Esophagus squamous epithelium (tissue), 5 donors: ENCODE measurements around the gene CMTM7. TPM values are rescaled to one million over a fixed set of nuclear protein-coding genes. Genes with fewer than 3 reads are reported as not detected.

Experiments
- DNase-seq: peaks from one replicate; lab custom pipeline; 2025; lab: John Stamatoyannopoulos, UW
- H3K27ac ChIP-seq, 4 donors: fragments of 200-600 bp; sonication (generic); one replicate each; pipeline ENCODE4 v1.5.1; 2016 to 2019; ENCODE audit warnings: mild to moderate bottlenecking in 1 of 4
- H3K27me3 ChIP-seq, 4 donors: fragments of 200-600 bp; sonication (generic); 1 replicate in 3 of 4; 2 replicates in 1 of 4; pipeline versions ENCODE4 v1.5.1 to v1.6.0; 2017 to 2021; ENCODE audit warnings: antibody characterized with exemption in 1 of 4
- H3K36me3 ChIP-seq, 3 donors: fragments of 200-600 bp; sonication (generic); one replicate each; pipeline ENCODE4 v1.5.1; 2016 to 2019
- H3K4me1 ChIP-seq, 3 donors: fragments of 200-600 bp; sonication (generic); one replicate each; pipeline ENCODE4 v1.5.1; 2017 to 2019
- H3K4me3 ChIP-seq, 4 donors: fragments of 200-600 bp; sonication (generic); 1 replicate in 3 of 4; 2 replicates in 1 of 4; pipeline ENCODE4 v1.5.1; 2016 to 2019; ENCODE audit warnings: mild to moderate bottlenecking in 2 of 4, moderate library complexity in 1 of 4
- H3K9me3 ChIP-seq, 3 donors: fragments of 200-600 bp; sonication (generic); one replicate each; pipeline ENCODE4 v1.5.1; 2016 to 2019
- CTCF ChIP-seq, 6 experiments: fragments of 450-650 bp in 4 of 6; fragments of 200-600 bp in 2 of 6; sonication (generic) in 2 of 6; IDR thresholded peaks; one replicate each; pipeline ENCODE4 v1.5.1; 2016 to 2019; ENCODE audit warnings: antibody characterized with exemption in 6 of 6, mild to moderate bottlenecking in 4 of 6, moderate library complexity in 4 of 6
- POLR2A ChIP-seq, 4 donors: fragments of 450-650 bp; IDR thresholded peaks; one replicate each; pipeline ENCODE4 v1.6.1; 2017; ENCODE audit warnings: antibody characterized with exemption in 4 of 4, mild to moderate bottlenecking in 4 of 4, moderate library complexity in 3 of 4
- WGBS, 2 donors: methylation state at CpG; one replicate each; pipeline ENCODE4 v1.1.5; 2018; 5-methylcytosine and 5-hydroxymethylcytosine counted together
- intact Hi-C: fragments of 100-400 bp; cut with DNase I; formaldehyde crosslinking; loops from one replicate; pipeline ENCODE4 v1.15.0; 2022
- total RNA-seq, 4 donors: library from RNA; depleted of rRNA; stranded (reverse); fragments of >200 nt; gene quantifications; one replicate each; pipeline ENCODE4 v1.1.0, GENCODE V29; 2016
- donor health status: DM: yes; HTN: yes; CAD: no.

Gene CMTM7
- total RNA-seq, 4 donors from 2014 or later: 0.35 to 6.7 (median 3.0) TPM; not detected in 1

- H3K9me3 ChIP-seq: no peaks in the 10 kb centered on the region
- H3K27me3 ChIP-seq: no peaks in the 10 kb centered on the region
- intact Hi-C loops: no loop called here
- peaks cover 0 to 16% (median 0%) of the 10 kb centered on the region in 3 donors for H3K36me3 ChIP-seq
- WGBS, 2 donors: 68 to 84% methylated on average over 3 of the region's 3 CpGs
- no peak overlapping the region for H3K27ac ChIP-seq
- DNase-seq: no peak
- peaks cover 0 to 38% (median 15%) of the 10 kb centered on the region in 3 donors for H3K4me1 ChIP-seq
- no peak for TF ChIP-seq CTCF (IDR thresholded peaks at IDR 0.05)
- TF ChIP-seq POLR2A (IDR thresholded peaks at IDR 0.05): no peak
- no peak overlapping the region for H3K4me3 ChIP-seq
Measured at GRCh38 chr3:32492684-32493436, 101.2 kb downstream of the CMTM7 start.

- peaks cover 0 to 38% (median 15%) of the 10 kb centered on the region in 3 donors for H3K4me1 ChIP-seq
- intact Hi-C loops: no loop called here
- H3K9me3 ChIP-seq: no peaks in the 10 kb centered on the region
- H3K27ac ChIP-seq: no peak overlapping the region
- 60 to 68% methylated on average over 3 of the region's 3 CpGs for WGBS, 2 donors
- DNase-seq: no peak
- TF ChIP-seq CTCF (IDR thresholded peaks at IDR 0.05) (no peak), POLR2A (IDR thresholded peaks at IDR 0.05) (no peak)
- peaks cover 0 to 16% (median 0%) of the 10 kb centered on the region in 3 donors for H3K36me3 ChIP-seq
- no peaks in the 10 kb centered on the region for H3K27me3 ChIP-seq
- H3K4me3 ChIP-seq: no peak overlapping the region
Measured at GRCh38 chr3:32493437-32494414, 102.1 kb downstream of the CMTM7 start.

GRCh38 chr3:32495085-32495484, 103.4 kb downstream of the CMTM7 start:
- no peaks in the 10 kb centered on the region for H3K9me3 ChIP-seq
- H3K36me3 ChIP-seq: peaks cover 0 to 12% (median 0%) of the 10 kb centered on the region in 3 donors
- DNase-seq: no peak
- intact Hi-C loops: no loop called here
- H3K27ac ChIP-seq: peak overlapping the region in 1 of 4 donors; percentile 2
- no peaks in the 10 kb centered on the region for H3K27me3 ChIP-seq
- H3K4me3 ChIP-seq: no peak overlapping the region
- peaks cover 0 to 41% (median 17%) of the 10 kb centered on the region in 3 donors for H3K4me1 ChIP-seq
- TF ChIP-seq CTCF (IDR thresholded peaks at IDR 0.05): no peak
- TF ChIP-seq POLR2A (IDR thresholded peaks at IDR 0.05): no peak

- Histone ChIP-seq H3K9me3 (no peaks in the 10 kb centered on the region), H3K27me3 (no peaks in the 10 kb centered on the region), H3K4me1 (peaks cover 0 to 46% (median 20%) of the 10 kb centered on the region in 3 donors), H3K36me3 (peaks cover 0 to 10% (median 0%) of the 10 kb centered on the region in 3 donors), H3K4me3 (no peak overlapping the region), H3K27ac (peak overlapping the region in 1 of 4 donors; percentile 2)
- no peak for DNase-seq
- intact Hi-C loops: no loop called here
- 59 to 82% methylated on average over 2 of the region's 2 CpGs for WGBS, 2 donors
- no peak for TF ChIP-seq CTCF (IDR thresholded peaks at IDR 0.05)
- no peak for TF ChIP-seq POLR2A (IDR thresholded peaks at IDR 0.05)
Measured at GRCh38 chr3:32495609-32496008, 104.0 kb downstream of the CMTM7 start.
